ENCODE results near the gene GEMIN7.
"Not testable (repeated sequence)": the region's sequence is repeated elsewhere in the genome, so short reads cannot be mapped to it uniquely, and the experiment has no call there.

The GEMIN7 gene

GRCh38 chr19:45107621-45108150 is 28.6 kb downstream of the GEMIN7 start:
- no peak for DNase-seq

- no peak for DNase-seq
These were observed 31.8 kb downstream of the GEMIN7 start for GRCh38 chr19:45110851-45111266.

- no peak for DNase-seq
These were observed 33.2 kb downstream of the GEMIN7 start for GRCh38 chr19:45112111-45112827.

GRCh38 chr19:45113628-45114027 is 34.6 kb downstream of the GEMIN7 start:
- DNase-seq: no peak

GRCh38 chr19:45114116-45114515 is 35.1 kb downstream of the GEMIN7 start:
- DNase-seq: no peak

GRCh38 chr19:45115809-45116615 is 37.0 kb downstream of the GEMIN7 start:
- peak in 1 of 2 donors; percentile 9 for DNase-seq

- peak; percentile 13 to 29 for DNase-seq
These were observed 38.1 kb downstream of the GEMIN7 start for GRCh38 chr19:45117167-45117594.

- DNase-seq: no peak
These were observed 38.6 kb downstream of the GEMIN7 start for GRCh38 chr19:45117671-45118070.

- DNase-seq: no peak
These were observed 39.0 kb downstream of the GEMIN7 start for GRCh38 chr19:45118106-45118505.

GRCh38 chr19:45118591-45119355 is 39.7 kb downstream of the GEMIN7 start:
- DNase-seq: not testable (repeated sequence)

- no peak for DNase-seq
These were observed 40.5 kb downstream of the GEMIN7 start for GRCh38 chr19:45119582-45119981.

- DNase-seq: no peak
These were observed 42.8 kb downstream of the GEMIN7 start for GRCh38 chr19:45121827-45122345.

GRCh38 chr19:45122832-45123231 is 43.8 kb downstream of the GEMIN7 start:
- DNase-seq: no peak

GRCh38 chr19:45123440-45123850 is 44.4 kb downstream of the GEMIN7 start:
- no peak for DNase-seq

GRCh38 chr19:45124021-45124420 is 45.0 kb downstream of the GEMIN7 start:
- DNase-seq: no peak

GRCh38 chr19:45125360-45125759 is 46.3 kb downstream of the GEMIN7 start:
- DNase-seq: no peak

GRCh38 chr19:45125975-45126493 is 47.0 kb downstream of the GEMIN7 start:
- DNase-seq: peak; percentile 58 to 70

GRCh38 chr19:45126654-45127053 is 47.6 kb downstream of the GEMIN7 start:
- DNase-seq: no peak

GRCh38 chr19:45128146-45128545 is 49.1 kb downstream of the GEMIN7 start:
- DNase-seq: no peak

GRCh38 chr19:45128806-45129205 is 49.7 kb downstream of the GEMIN7 start:
- no peak for DNase-seq

- DNase-seq: no peak
These were observed 51.2 kb downstream of the GEMIN7 start for GRCh38 chr19:45130236-45130635.

- no peak for DNase-seq
These were observed 52.0 kb downstream of the GEMIN7 start for GRCh38 chr19:45130888-45131615.

Measured in CD4-positive, alpha-beta T cell treated with Interferon alpha-2 for 1 hour (primary cell).